B cell (primary cell): ENCODE measurements around the gene HPCAL4. TPM values are rescaled to one million over a fixed set of nuclear protein-coding genes. Genes with fewer than 3 reads are reported as not detected.

Experiments
- ATAC-seq: fragments of 200-7000 bp; cut with Tn5 transposase; one replicate; pipeline ENCODE4 v1.10.0; 2021; ENCODE audit warnings: low read depth, mild to moderate bottlenecking, moderate number of reproducible peaks, moderate library complexity
- CTCF ChIA-PET: fragments of 350-600 bp; sonication (Branson Sonifier 250); formaldehyde crosslinking; loops from one replicate; lab custom pipeline; 2021; ENCODE audit warnings: antibody characterized with exemption, inconsistent platforms; lab: Charles Lee
- POLR2A ChIA-PET: fragments of 350-600 bp; sonication (Branson Sonifier 250); formaldehyde crosslinking; loops from one replicate; lab custom pipeline; 2021; ENCODE audit warnings: antibody characterized with exemption; lab: Charles Lee
- DNase-seq: peaks from one replicate; pipeline ENCODE4 v3.0.0; 2013
- H2AFZ ChIP-seq: 2 replicates; pipeline ENCODE4 v1.6.1; 2012; ENCODE audit warnings: mild to moderate bottlenecking, low read depth, low read length; ENCODE audit not compliant: insufficient read depth, poor library complexity, severe bottlenecking
- H3K27ac ChIP-seq, 2 donors: 1 replicate in 1 of 2; 2 replicates in 1 of 2; pipeline ENCODE4 v1.5.1; 2012 to 2013; ENCODE audit warnings: low read length in 2 of 2, mild to moderate bottlenecking in 2 of 2, moderate library complexity in 1 of 2
- H3K27me3 ChIP-seq, 4 experiments: fragments of 200-600 bp in 1 of 4; sonication (generic) in 1 of 4; replicated peaks in 1 of 4; 1 replicate in 2 of 4; 2 replicates in 2 of 4; pipeline versions ENCODE4 v1.6.1 to v1.7.0; 2013 to 2016; ENCODE audit warnings: low read length in 3 of 4, mild to moderate bottlenecking in 2 of 4, mixed read lengths in 1 of 4, moderate library complexity in 1 of 4; ENCODE audit not compliant: insufficient read depth in 4 of 4, control insufficient read depth in 3 of 4; ENCODE audit errors: control extremely low read depth in 1 of 4
- H3K36me3 ChIP-seq, 2 experiments: replicated peaks in 1 of 2; 1 replicate in 1 of 2; 2 replicates in 1 of 2; pipeline versions ENCODE4 v1.6.1 to v1.7.1; 2013; ENCODE audit warnings: low read length in 1 of 2; ENCODE audit not compliant: insufficient read depth in 2 of 2, control insufficient read depth in 1 of 2; ENCODE audit errors: control extremely low read depth in 1 of 2, extremely low read depth in 1 of 2
- H3K4me1 ChIP-seq, 2 donors: fragments of 200-600 bp in 1 of 2; sonication (generic) in 1 of 2; 1 replicate in 1 of 2; 2 replicates in 1 of 2; pipeline versions ENCODE4 v1.5.1 to v1.6.1; 2013 to 2017; ENCODE audit warnings: low read length in 2 of 2; ENCODE audit not compliant: control insufficient read depth in 2 of 2, insufficient read depth in 2 of 2
- H3K4me2 ChIP-seq: replicated peaks from 2 replicates; pipeline ENCODE3; 2012; ENCODE audit warnings: mild to moderate bottlenecking, low read depth, low read length; ENCODE audit not compliant: poor library complexity, severe bottlenecking
- H3K4me3 ChIP-seq, 5 experiments: fragments of 200-600 bp in 1 of 5; sonication (generic) in 1 of 5; 1 replicate in 3 of 5; 2 replicates in 2 of 5; pipeline versions ENCODE4 v1.5.1 to v1.7.0; 2011 to 2016; ENCODE audit warnings: low read length in 4 of 5, mild to moderate bottlenecking in 4 of 5, low read depth in 2 of 5, control low read depth in 1 of 5, moderate library complexity in 1 of 5; ENCODE audit not compliant: insufficient read depth in 1 of 5; ENCODE audit errors: control extremely low read depth in 1 of 5, extremely low read depth in 1 of 5
- H3K79me2 ChIP-seq: fragments of 200-600 bp; sonication (generic); one replicate; pipeline ENCODE4 v1.6.0; 2016; ENCODE audit warnings: low read length; ENCODE audit not compliant: control insufficient read depth, insufficient read depth
- H3K9ac ChIP-seq: fragments of 200-600 bp; sonication (generic); 2 replicates; pipeline ENCODE4 v1.6.1; 2017; ENCODE audit warnings: mild to moderate bottlenecking, low read length, moderate library complexity
- H3K9me3 ChIP-seq, 3 donors: one replicate each; pipeline versions ENCODE4 v1.6.1 to v1.7.1; 2013; ENCODE audit warnings: low read length in 2 of 3; ENCODE audit not compliant: control insufficient read depth in 2 of 3, insufficient read depth in 1 of 3; ENCODE audit errors: control extremely low read depth in 1 of 3
- H4K20me1 ChIP-seq: 2 replicates; pipeline ENCODE4 v1.6.0; 2012; ENCODE audit warnings: mild to moderate bottlenecking, low read length; ENCODE audit not compliant: insufficient read depth, control insufficient read depth, poor library complexity, severe bottlenecking
- H3K27ac Mint-ChIP-seq: one replicate; pipeline ENCODE4 v1.8.0; 2021; ENCODE audit warnings: mixed read lengths
- H3K27me3 Mint-ChIP-seq: one replicate; pipeline ENCODE4 v1.8.0; 2021; ENCODE audit warnings: mixed read lengths
- H3K4me1 Mint-ChIP-seq: one replicate; pipeline ENCODE4 v1.8.0; 2021; ENCODE audit warnings: mixed read lengths
- H3K4me3 Mint-ChIP-seq: one replicate; pipeline ENCODE4 v1.8.0; 2021; ENCODE audit warnings: mixed read lengths
- H3K9me3 Mint-ChIP-seq: one replicate; pipeline ENCODE4 v1.8.0; 2022; ENCODE audit warnings: mixed read lengths; ENCODE audit not compliant: insufficient read depth
- CTCF ChIP-seq: fragments of 200-600 bp; IDR thresholded peaks from one replicate; pipeline ENCODE4 v1.8.0; 2022; ENCODE audit warnings: antibody characterized with exemption, mild to moderate bottlenecking
- EZH2 ChIP-seq: IDR thresholded peaks from 2 replicates; pipeline ENCODE4 v1.6.1; 2012; ENCODE audit warnings: borderline replicate concordance, low read depth, mild to moderate bottlenecking, moderate library complexity, low read length; ENCODE audit not compliant: insufficient read depth, poor library complexity, severe bottlenecking
- WGBS: methylation state at CpG from one replicate; pipeline ENCODE4 v1.1.5; 2013; ENCODE audit warnings: missing lambda C conversion rate; ENCODE audit not compliant: insufficient coverage; 5-methylcytosine and 5-hydroxymethylcytosine counted together
- intact Hi-C: fragments of 100-400 bp; cut with micrococcal nuclease; formaldehyde crosslinking; loops from one replicate; pipeline ENCODE4 v1.10.0; 2022
- polyA plus RNA-seq: library from polyadenylated mRNA; depleted of rRNA; stranded (reverse); fragments of >200 nt; gene quantifications from 2 replicates; pipeline ENCODE4 v1.2.3, GENCODE V29; 2012
- total RNA-seq, 2 donors: library from RNA; stranded (reverse); fragments of 120-200 nt in 1 of 2; gene quantifications; 1 replicate in 1 of 2; 2 replicates in 1 of 2; pipeline versions ENCODE4 v1.2.3 to v1.2.4, GENCODE V29; 2013 to 2022

The HPCAL4 gene
- total and polyA plus RNA-seq, 2 donors (not counting 1 experiment from before 2014, with no cell fraction given), result not detected

- POLR2A ChIA-PET, result no interaction called here
- H3K4me1 Mint-ChIP-seq, result peaks cover 2% of the 10 kb centered on the region
- DNase-seq, result no peak
- no peak for ATAC-seq
- H2AFZ ChIP-seq, result no peak overlapping the region
- CTCF ChIA-PET, result interaction anchor here (0.6 to 2.5 kb wide), 5 partner anchors 9 to 313 kb away, joined by 3 to 11 read pairs (median 4); partner anchors contain the start of gene NT5C1A
- no peak overlapping the region for H3K4me3 ChIP-seq
- H3K9ac ChIP-seq, result no peak overlapping the region
- no CpG with 5 or more reads among the region's 3 CpGs for WGBS
- no peak overlapping the region for H3K27ac ChIP-seq
- peaks cover 0 to 7% (median 0%) of the 10 kb centered on the region in 3 donors for H3K9me3 ChIP-seq
- no peaks in the 10 kb centered on the region for H4K20me1 ChIP-seq
- no peak overlapping the region for H3K4me2 ChIP-seq
- no peaks in the 10 kb centered on the region for H3K79me2 ChIP-seq
- no peak for TF ChIP-seq CTCF
- no peak for TF ChIP-seq EZH2
- intact Hi-C loops, result no loop called here
- no peak overlapping the region for H3K27ac Mint-ChIP-seq
- peaks cover 0 to 4% of the 10 kb centered on the region in 2 donors for H3K4me1 ChIP-seq
- H3K27me3 Mint-ChIP-seq, result peaks cover 43% of the 10 kb centered on the region
- H3K4me3 Mint-ChIP-seq, result no peak overlapping the region
- no peaks in the 10 kb centered on the region for H3K9me3 Mint-ChIP-seq
- no peaks in the 10 kb centered on the region for H3K36me3 ChIP-seq
- H3K27me3 ChIP-seq, result peaks cover 0 to 37% (median 15%) of the 10 kb centered on the region in 4 experiments
Observed at GRCh38 chr1:39681294-39681693, 9.9 kb downstream of the HPCAL4 start.

- ATAC-seq (no peak), DNase-seq (no peak)
- no peak for TF ChIP-seq EZH2
- TF ChIP-seq CTCF, result no peak
- H3K27me3 ChIP-seq, result peaks cover 0 to 37% (median 15%) of the 10 kb centered on the region in 4 experiments
- H3K27ac Mint-ChIP-seq, result no peak overlapping the region
- peaks cover 2% of the 10 kb centered on the region for H3K4me1 Mint-ChIP-seq
- no peak overlapping the region for H3K4me3 ChIP-seq
- ChIA-PET POLR2A (no interaction called here), CTCF (interaction anchor here (1.3 to 2.5 kb wide), 3 partner anchors 9 to 27 kb away, joined by 4 to 11 read pairs (median 8); partner anchors contain the start of gene NT5C1A)
- 33% methylated on average over 4 of the region's 4 CpGs for WGBS
- intact Hi-C loops, result no loop called here
- no peaks in the 10 kb centered on the region for H3K36me3 ChIP-seq
- H4K20me1 ChIP-seq, result no peaks in the 10 kb centered on the region
- no peak overlapping the region for H3K4me3 Mint-ChIP-seq
- H2AFZ ChIP-seq, result no peak overlapping the region
- peaks cover 41% of the 10 kb centered on the region for H3K27me3 Mint-ChIP-seq
- peaks cover 0 to 7% (median 0%) of the 10 kb centered on the region in 3 donors for H3K9me3 ChIP-seq
- no peaks in the 10 kb centered on the region for H3K9me3 Mint-ChIP-seq
- no peak overlapping the region for H3K4me2 ChIP-seq
- H3K27ac ChIP-seq, result no peak overlapping the region
- H3K79me2 ChIP-seq, result no peaks in the 10 kb centered on the region
- no peak overlapping the region for H3K9ac ChIP-seq
- peaks cover 0 to 4% of the 10 kb centered on the region in 2 donors for H3K4me1 ChIP-seq
Observed at GRCh38 chr1:39680751-39681150, 10.5 kb downstream of the HPCAL4 start.
